Erythroblast (primary cell): ENCODE results near the gene FLT3LG.

Experiments used
- GATA1 ChIP-seq: IDR thresholded peaks from 2 replicates; pipeline ENCODE4 v1.6.1; 2011; ENCODE audit warnings: low read depth, mild to moderate bottlenecking, control low read depth, low read length, moderate library complexity
- POLR2A ChIP-seq: IDR thresholded peaks from 2 replicates; pipeline ENCODE4 v1.6.1; 2011; ENCODE audit warnings: mild to moderate bottlenecking, low read length

DNA sequence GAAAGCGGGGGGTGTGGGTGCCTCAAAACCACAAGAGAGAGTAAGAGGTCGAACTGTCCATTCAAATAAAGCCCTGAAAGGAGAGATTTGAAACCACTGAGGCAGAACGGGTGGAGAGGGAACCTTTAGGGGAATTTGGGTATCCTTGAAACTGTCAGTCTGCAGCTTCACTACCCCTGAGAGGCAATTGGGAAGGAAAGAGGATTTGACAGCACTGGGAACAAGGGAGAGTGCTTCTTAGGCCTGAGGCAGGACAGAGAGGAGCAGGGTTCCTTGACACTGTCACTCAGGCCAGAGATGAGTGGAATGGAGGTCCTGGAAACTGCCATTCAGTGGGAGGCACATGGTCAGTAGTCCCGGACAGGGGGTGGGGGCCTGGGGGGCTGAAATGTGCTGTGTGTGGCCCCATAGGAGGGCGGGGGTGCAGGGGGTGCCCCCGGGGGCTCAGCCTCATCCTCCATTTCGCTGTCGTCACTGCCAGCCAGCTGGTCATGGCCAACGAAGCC, 43.8 kb upstream of the FLT3LG start:
- TF ChIP-seq POLR2A (no peak), GATA1 (no peak)
